SKM-1 treated with dmso at 0.1 percent for 144 hours (cell line): Measurements from ENCODE around the gene ANKZF1.

Experiments
- DNase-seq: peaks from one replicate; lab custom pipeline; 2025; ENCODE audit not compliant: unreplicated experiment; lab: John Stamatoyannopoulos, UW

Gene ANKZF1

GRCh38 chr2:219223831-219224610 is 5.6 kb upstream of the ANKZF1 start:
- no peak for DNase-seq

DNA sequence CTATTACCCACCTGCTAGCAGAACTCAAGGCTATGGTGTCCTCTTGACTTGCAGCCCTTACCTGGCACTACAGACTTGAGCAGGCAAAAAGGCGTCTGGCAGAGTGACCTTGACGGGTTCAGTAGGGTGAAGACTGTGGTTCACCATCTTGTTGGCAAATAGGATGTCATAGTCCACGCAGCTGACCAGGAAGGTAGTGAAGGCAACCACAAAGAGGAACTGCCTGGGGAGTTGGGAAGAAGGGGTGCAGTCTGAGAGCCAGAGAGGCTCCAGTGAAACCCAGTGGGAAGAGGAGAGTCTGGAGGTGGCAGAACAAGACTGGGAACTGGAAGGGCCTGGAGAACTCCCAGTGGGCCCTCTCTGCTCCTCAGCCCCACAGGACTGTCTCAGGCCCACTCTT is 4.3 kb upstream of the ANKZF1 start:
- DNase-seq = peak; percentile 84

- DNase-seq = no peak
These were observed 1.3 kb upstream of the ANKZF1 start for GRCh38 chr2:219228041-219228910.

GRCh38 chr2:219228911-219229304 is 698 bp upstream of the ANKZF1 start:
- DNase-seq = no peak

- DNase-seq = peak; percentile 29
These were observed 494 bp downstream of the ANKZF1 start for GRCh38 chr2:219230059-219230540.

- no peak for DNase-seq
These were observed 4.7 kb downstream of the ANKZF1 start for GRCh38 chr2:219234331-219234730.

GRCh38 chr2:219243291-219243761 is 13.7 kb downstream of the ANKZF1 start:
- no peak for DNase-seq

DNA sequence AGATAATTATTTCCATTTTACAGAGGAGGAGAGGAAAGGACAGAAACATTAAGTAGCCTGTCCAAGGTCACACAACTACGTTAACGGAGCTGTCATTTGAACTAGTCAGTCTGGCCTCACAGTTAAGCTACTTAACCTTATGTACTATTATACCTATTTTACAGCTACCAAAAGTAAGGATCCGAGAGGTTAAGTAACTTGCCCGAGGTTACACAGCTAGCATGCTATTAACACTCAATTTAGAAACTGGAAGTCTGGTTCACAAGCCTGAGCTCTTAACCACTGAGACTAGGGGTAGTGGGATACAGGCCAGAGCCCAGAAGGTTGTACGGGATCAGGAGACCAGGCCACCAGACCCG is 15.2 kb downstream of the ANKZF1 start:
- no peak for DNase-seq

DNA sequence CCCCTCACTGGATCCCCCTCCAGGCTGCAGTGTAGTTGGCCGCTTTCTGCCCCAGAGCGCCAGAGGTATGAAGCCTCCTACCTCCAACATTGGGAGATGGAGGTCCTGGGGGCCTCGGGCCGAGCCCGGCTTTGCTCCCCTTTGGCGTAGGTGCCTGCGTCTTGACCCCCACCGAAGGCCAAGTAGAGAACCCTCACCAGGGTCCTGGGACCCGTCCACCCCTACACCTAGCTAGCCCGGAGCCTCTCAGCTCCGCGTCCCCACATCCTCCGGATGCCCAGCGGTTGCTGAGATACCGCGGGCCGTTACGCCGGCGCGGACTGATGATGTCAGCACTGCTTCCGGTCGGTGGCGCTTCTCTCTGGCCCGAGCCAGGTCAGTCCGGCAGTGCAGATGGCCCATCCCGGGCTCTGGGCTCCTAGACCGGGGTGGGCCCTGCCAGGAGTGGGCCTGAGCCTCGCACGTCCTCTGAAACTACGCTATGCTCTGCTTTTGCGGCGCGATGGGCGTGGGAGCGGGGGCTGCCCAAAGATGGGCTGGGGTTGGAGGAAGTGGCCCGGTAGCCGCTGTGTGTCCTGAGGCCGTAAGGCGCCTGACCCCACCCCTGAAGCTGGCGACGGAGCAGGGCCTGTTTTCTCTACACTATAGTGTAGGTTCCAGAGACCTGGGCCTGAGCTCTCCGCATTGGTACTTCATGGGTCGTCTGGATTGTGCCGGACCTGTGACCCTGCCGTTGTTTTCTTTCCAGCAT is 15.7 kb downstream of the ANKZF1 start, which contains the start of the genes GLB1L and STK16:
TSS of gene GLB1L (minus strand) at position 297 of the 751 bp plus-strand sequence. CDS start 1,871 bp downstream, outside the sequence.
TSS of gene STK16 (plus strand) at position 332 of the 751 bp plus-strand sequence. CDS start 521 bp downstream, outside the sequence.
- DNase-seq = peak; percentile 77

- DNase-seq = no peak
These were observed 16.3 kb downstream of the ANKZF1 start for GRCh38 chr2:219245899-219246230.

GRCh38 chr2:219246559-219246958 is 17.0 kb downstream of the ANKZF1 start:
- no peak for DNase-seq

DNA sequence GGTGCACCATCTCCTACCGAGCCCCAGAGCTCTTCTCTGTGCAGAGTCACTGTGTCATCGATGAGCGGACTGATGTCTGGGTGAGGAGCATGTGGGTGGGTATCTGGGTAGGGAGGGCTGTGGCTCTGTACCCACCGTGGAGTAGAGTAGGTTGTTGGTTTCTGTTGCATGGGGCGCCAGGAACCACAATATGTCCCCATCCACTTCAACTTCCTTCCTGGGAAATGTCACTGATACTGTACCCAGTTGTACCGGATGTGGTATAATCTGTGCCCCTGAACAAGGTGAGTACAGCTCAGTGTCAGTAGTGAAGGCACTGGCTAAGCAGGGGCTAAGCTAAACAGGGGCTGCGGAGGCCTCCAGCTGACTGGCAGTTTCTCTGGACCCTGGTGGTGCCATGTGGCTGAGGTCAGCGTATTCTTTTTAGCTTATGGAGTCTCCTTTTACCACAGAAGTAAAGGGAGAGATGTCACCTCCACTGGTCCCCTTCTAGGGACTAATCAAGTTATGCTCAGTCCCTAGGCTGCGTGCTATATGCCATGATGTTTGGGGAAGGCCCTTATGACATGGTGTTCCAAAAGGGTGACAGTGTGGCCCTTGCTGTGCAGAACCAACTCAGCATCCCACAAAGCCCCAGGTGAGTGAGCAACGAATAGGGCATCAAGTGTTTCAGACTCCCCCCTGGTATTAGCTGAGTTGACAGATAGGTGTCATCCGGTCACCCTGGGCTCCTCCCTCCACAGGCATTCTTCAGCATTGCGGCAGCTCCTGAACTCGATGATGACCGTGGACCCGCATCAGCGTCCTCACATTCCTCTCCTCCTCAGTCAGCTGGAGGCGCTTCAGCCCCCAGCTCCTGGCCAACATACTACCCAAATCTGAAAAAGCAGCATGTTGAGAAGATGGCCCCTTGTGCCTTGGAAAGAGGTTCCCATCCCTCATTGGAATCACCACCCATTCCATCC is 18.4 kb downstream of the ANKZF1 start:
- DNase-seq = no peak

GRCh38 chr2:219248845-219249202 is 19.2 kb downstream of the ANKZF1 start:
- DNase-seq = no peak

GRCh38 chr2:219249203-219249980 is 19.8 kb downstream of the ANKZF1 start:
- DNase-seq = peak; percentile 14

GRCh38 chr2:219250049-219250781 is 20.6 kb downstream of the ANKZF1 start:
- no peak for DNase-seq

- no peak for DNase-seq
These were observed 22.1 kb downstream of the ANKZF1 start for GRCh38 chr2:219251656-219252055.

DNA sequence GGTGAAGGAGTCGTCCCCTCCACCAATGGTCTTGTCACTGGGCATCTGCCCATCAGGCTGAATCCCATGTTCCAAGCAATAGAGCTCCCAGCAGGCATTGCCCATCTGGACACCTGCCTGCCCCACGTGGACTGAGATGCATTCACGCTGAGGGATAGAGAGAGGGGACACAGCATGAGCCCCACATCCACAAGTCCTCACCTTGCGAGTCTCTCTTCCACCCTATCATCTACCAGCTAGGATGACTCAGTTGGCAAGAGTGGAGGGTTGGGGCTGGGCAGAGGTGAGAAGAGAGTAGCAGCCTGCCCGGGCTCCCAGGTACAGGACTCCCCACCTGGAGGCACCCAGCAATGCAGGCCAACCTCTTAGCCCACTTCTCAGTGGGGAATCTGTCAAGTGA is 22.5 kb downstream of the ANKZF1 start:
- no peak for DNase-seq

DNA sequence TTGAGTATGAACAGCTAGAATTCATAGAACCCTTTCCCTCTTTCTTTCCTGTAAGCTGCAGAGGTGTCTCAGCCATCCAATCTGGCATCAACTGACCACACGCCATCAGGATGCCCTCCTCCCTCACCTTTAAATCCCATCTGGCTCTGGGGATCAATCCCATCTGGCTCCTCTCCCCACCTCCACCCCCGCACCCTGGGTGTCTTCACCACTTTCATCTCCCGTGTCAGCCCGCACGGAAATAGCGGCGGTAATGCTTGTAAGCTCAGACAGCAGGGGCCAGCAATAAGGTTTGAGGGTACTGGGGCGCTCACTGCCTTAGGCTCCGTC is 22.9 kb downstream of the ANKZF1 start:
- no peak for DNase-seq
